Kidney epithelial cell (primary cell): ENCODE measurements around the gene GHRHR. TPM values are rescaled to one million over a fixed set of nuclear protein-coding genes. Genes with fewer than 3 reads are reported as not detected.

Source experiments
- DNase-seq: peaks from one replicate; pipeline ENCODE4 v3.0.0-alpha.2; 2010; ENCODE audit warnings: low read depth
- H3K27me3 ChIP-seq: 2 replicates; pipeline ENCODE4 v1.6.0; 2011; ENCODE audit warnings: low read length; ENCODE audit not compliant: control insufficient read depth, insufficient read depth
- H3K36me3 ChIP-seq: 2 replicates; pipeline ENCODE4 v1.5.1; 2011; ENCODE audit warnings: low read length; ENCODE audit not compliant: control insufficient read depth, insufficient read depth
- H3K4me3 ChIP-seq: 2 replicates; pipeline ENCODE4 v1.5.1; 2011; ENCODE audit warnings: low read depth, mild to moderate bottlenecking, control low read depth, low read length
- CTCF ChIP-seq: IDR thresholded peaks from 2 replicates; pipeline ENCODE4 v1.5.1; 2011; ENCODE audit warnings: mild to moderate bottlenecking, moderate library complexity, low read length, control low read depth, inconsistent platforms; ENCODE audit not compliant: insufficient read depth, poor library complexity, severe bottlenecking
- total RNA-seq: library from RNA; depleted of rRNA; stranded (reverse); fragments of >200 nt; gene quantifications from 2 replicates; pipeline ENCODE4 v1.2.3, GENCODE V29; 2015

The GHRHR gene
- total RNA-seq, 1 donor from 2014 or later, result not detected

GRCh38 chr7:30965372-30965771 is 1.6 kb downstream of the GHRHR start:
- no peak for DNase-seq
- Histone ChIP-seq H3K27me3 (peaks cover 4% of the 10 kb centered on the region), H3K4me3 (no peak overlapping the region), H3K36me3 (no peaks in the 10 kb centered on the region)
- TF ChIP-seq CTCF, result no peak

DNA sequence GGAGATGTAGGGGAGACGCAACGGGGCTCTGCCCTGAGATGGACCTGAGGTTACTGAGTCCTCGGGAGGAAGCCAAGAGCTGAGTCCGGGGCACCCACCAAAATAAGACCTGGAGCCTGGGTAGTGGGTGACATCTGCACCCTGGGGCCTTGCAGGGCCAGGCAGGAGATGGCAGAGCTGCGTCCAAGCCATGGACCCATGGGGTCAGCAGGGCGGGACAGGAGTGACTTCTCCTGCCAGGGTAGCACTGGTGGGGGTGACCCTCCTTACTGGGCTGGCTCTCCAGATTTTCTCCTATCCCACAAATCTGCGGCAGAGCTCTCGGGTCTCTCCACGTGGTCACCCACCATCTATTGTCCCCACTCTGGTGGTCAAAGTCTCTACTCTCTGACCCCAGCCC is 2.1 kb downstream of the GHRHR start:
- DNase-seq, result no peak
- H3K36me3 ChIP-seq, result no peaks in the 10 kb centered on the region
- TF ChIP-seq CTCF, result no peak
- peaks cover 6% of the 10 kb centered on the region for H3K27me3 ChIP-seq
- H3K4me3 ChIP-seq, result no peak overlapping the region

DNA sequence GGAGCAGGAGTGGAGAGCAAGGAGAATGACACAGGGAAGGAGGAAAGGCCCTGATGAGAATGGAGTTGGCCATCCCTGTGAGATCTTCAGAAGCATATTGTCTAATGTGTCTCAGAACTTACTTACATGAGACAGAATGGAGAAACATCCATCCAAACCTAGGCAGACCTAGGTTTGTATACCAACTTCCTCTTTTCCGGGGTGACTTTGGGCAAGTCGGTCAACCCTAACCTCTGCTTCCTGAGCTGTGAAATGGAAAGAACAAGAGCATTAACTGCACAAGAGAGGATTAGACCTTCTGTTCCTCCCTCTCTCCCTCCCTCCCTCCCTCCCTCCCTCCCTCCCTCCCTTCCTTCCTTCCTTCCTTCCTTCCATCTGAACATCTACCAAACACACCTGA is 4.5 kb downstream of the GHRHR start:
- DNase-seq, result no peak
- TF ChIP-seq CTCF, result no peak
- H3K4me3 ChIP-seq, result no peak overlapping the region
- H3K27me3 ChIP-seq, result peaks cover 16% of the 10 kb centered on the region
- no peaks in the 10 kb centered on the region for H3K36me3 ChIP-seq

GRCh38 chr7:30968747-30969603 is 5.2 kb downstream of the GHRHR start:
- no peak overlapping the region for H3K4me3 ChIP-seq
- H3K36me3 ChIP-seq, result no peaks in the 10 kb centered on the region
- peaks cover 15% of the 10 kb centered on the region for H3K27me3 ChIP-seq
- no peak for TF ChIP-seq CTCF
- no peak for DNase-seq

GRCh38 chr7:30969604-30969970 is 5.8 kb downstream of the GHRHR start:
- no peaks in the 10 kb centered on the region for H3K36me3 ChIP-seq
- H3K4me3 ChIP-seq, result no peak overlapping the region
- H3K27me3 ChIP-seq, result peaks cover 13% of the 10 kb centered on the region
- no peak for TF ChIP-seq CTCF
- DNase-seq, result no peak

DNA sequence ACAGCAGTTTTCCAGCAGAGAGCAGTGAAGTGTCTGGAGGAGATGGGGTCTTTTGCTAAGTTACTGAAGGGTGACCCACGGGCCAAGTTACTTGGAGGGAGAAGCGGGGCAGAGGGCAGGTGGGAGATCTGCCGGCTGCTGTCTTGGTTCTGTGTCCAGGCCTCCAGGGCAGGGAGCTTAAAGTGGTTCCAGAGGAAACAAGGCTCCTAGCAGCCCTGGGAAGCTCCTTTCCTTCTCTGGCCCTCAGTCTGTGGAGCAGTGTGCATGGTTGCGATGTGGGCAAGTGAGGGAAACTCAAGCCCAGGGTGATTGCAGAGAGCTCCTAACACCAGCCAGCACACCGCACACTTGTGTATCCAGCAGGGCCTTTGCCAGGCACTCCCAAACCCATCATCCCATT is 6.3 kb downstream of the GHRHR start:
- no peaks in the 10 kb centered on the region for H3K36me3 ChIP-seq
- no peak for TF ChIP-seq CTCF
- H3K4me3 ChIP-seq, result no peak overlapping the region
- DNase-seq, result no peak
- H3K27me3 ChIP-seq, result peaks cover 13% of the 10 kb centered on the region
